Measurements from ENCODE around the gene ITPKC. TPM values are rescaled to one million over a fixed set of nuclear protein-coding genes. Genes with fewer than 3 reads are reported as not detected.
A peak's percentile ranks its signal among the peaks of the same experiment; 100 is the strongest.

ITPKC gene
- total and polyA plus RNA-seq, 8 donors = 6.9 to 20.4 (median 11.4) TPM

- H3K27ac ChIP-seq = no peak within 1 kb of the TSS
- DNase-seq (no peak), FAIRE-seq (no peak), ATAC-seq (no peak)
- H3K36me3 ChIP-seq = no peaks in the 10 kb centered on the region
- no peaks in the 10 kb centered on the region for H3K9me3 ChIP-seq
- H3K4me3 ChIP-seq = no peak within 1 kb of the TSS
- intact Hi-C loops (cut with DNase I) = no loop called here
- TF ChIP-seq CTCF (IDR thresholded peaks at IDR 0.05) = no peak
- WGBS, 2 donors = 88 to 90% methylated on average over 9 of the region's 9 CpGs
- H3K27me3 ChIP-seq = no peaks in the 10 kb centered on the region
- peaks cover 0 to 8% (median 0%) of the 10 kb centered on the region in 3 donors for H3K4me1 ChIP-seq
Measured at GRCh38 chr19:40774916-40775631, 58.2 kb downstream of the ITPKC start, which contains the start of gene MIA. MIA (plus strand) TSS chr19:40775521; CDS start chr19:40775543, 22 bp downstream.

DNA sequence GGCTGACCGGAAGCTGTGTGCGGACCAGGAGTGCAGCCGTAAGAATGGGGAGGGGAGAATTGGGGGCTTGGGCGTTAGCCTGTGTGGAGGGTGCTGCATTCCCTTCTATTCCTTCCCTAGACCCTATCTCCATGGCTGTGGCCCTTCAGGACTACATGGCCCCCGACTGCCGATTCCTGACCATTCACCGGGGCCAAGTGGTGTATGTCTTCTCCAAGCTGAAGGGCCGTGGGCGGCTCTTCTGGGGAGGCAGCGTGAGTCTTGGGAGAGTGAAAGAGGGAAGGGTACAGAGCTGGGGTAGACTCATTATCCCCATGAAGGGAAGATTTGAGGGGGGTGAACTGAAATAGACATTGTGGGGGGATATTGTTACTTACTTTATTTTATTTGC lies 58.7 kb downstream of the ITPKC start:
- no peak for ATAC-seq
- no peak for FAIRE-seq
- Histone ChIP-seq H3K4me1 (peaks cover 0 to 8% (median 0%) of the 10 kb centered on the region in 3 donors), H3K27me3 (no peaks in the 10 kb centered on the region), H3K9me3 (no peaks in the 10 kb centered on the region), H3K4me3 (no peak overlapping the region), H3K36me3 (no peaks in the 10 kb centered on the region), H3K27ac (no peak overlapping the region)
- no peak for TF ChIP-seq CTCF (IDR thresholded peaks at IDR 0.05)
- intact Hi-C loops (cut with DNase I) = no loop called here
- no peak for DNase-seq
- WGBS, 2 donors = 87 to 94% methylated on average over 10 of the region's 10 CpGs

DNA sequence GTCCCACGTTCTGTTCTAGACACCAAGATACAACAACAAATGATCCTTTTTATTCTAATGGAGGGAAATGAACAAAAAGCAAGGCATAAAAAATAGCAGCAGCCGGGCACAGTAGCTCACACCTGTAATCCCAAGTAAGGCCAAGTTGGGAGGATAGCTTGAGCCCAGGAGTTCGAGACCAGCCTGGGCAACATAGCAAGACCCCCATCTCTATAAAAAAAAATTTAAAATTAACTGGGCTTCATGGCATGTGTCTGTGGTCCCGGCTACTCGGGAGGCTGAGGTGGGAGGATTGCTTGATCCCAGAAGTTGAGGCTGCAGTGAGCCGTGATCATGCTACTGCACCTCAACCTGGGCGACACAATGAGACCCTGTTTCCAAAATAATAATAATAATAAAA lies 59.5 kb downstream of the ITPKC start:
- no peak for DNase-seq
- no peak for ATAC-seq
- TF ChIP-seq CTCF (IDR thresholded peaks at IDR 0.05) = no peak
- Histone ChIP-seq H3K36me3 (no peaks in the 10 kb centered on the region), H3K4me1 (peaks cover 0 to 8% (median 0%) of the 10 kb centered on the region in 3 donors), H3K27ac (peak overlapping the region in 1 of 4 donors; percentile 98), H3K9me3 (no peaks in the 10 kb centered on the region), H3K27me3 (no peaks in the 10 kb centered on the region), H3K4me3 (no peak overlapping the region)
- WGBS, 2 donors = 77 to 80% methylated on average over 7 of the region's 7 CpGs
- no peak for FAIRE-seq
- intact Hi-C loops (cut with DNase I) = no loop called here

GRCh38 chr19:40776932-40777644 lies 60.2 kb downstream of the ITPKC start:
- Histone ChIP-seq H3K27me3 (no peaks in the 10 kb centered on the region), H3K27ac (peak overlapping the region; percentile 93 to 98 (median 95)), H3K4me3 (peak overlapping the region; percentile 31 to 76 (median 58)), H3K9me3 (no peaks in the 10 kb centered on the region), H3K4me1 (peaks cover 0 to 8% (median 0%) of the 10 kb centered on the region in 3 donors), H3K36me3 (no peaks in the 10 kb centered on the region)
- 14 to 17% methylated on average over 13 of the region's 13 CpGs for WGBS, 2 donors
- no peak for FAIRE-seq
- peak; percentile 70 to 86 (median 79) for ATAC-seq
- DNase-seq = peak in 5 of 6 donors; percentile 72 to 88 (median 80)
- intact Hi-C loops (cut with DNase I) = no loop called here
- no peak for TF ChIP-seq CTCF (IDR thresholded peaks at IDR 0.05)

- Histone ChIP-seq H3K36me3 (no peaks in the 10 kb centered on the region), H3K9me3 (no peaks in the 10 kb centered on the region), H3K4me3 (peak overlapping the region; percentile 31 to 76 (median 58)), H3K4me1 (peaks cover 0 to 8% (median 0%) of the 10 kb centered on the region in 3 donors), H3K27me3 (no peaks in the 10 kb centered on the region), H3K27ac (peak overlapping the region; percentile 93 to 98 (median 95))
- WGBS, 2 donors = 0% methylated on average over 10 of the region's 10 CpGs
- FAIRE-seq (no peak), ATAC-seq (no peak), DNase-seq (no peak)
- intact Hi-C loops (cut with DNase I) = no loop called here
- TF ChIP-seq CTCF (IDR thresholded peaks at IDR 0.05) = no peak
Measured at GRCh38 chr19:40777645-40777936, 60.7 kb downstream of the ITPKC start.
